Body of pancreas (tissue), 4 donors: ENCODE results near the gene KPNA6. TPM values are rescaled to one million over a fixed set of nuclear protein-coding genes. Genes with fewer than 3 reads are reported as not detected.
"Not testable (repeated sequence)": the region's sequence is repeated elsewhere in the genome, so short reads cannot be mapped to it uniquely, and the experiment has no call there.

Source experiments
- ATAC-seq: fragments of 150-250 bp; one replicate; pipeline ENCODE4 v1.9.1; 2016
- DNase-seq, 4 donors: peaks; one replicate each; pipeline ENCODE4 v3.0.0-alpha.2; 2019
- H3K27ac ChIP-seq, 4 donors: fragments of 200-600 bp; sonication (generic); 1 replicate in 3 of 4; 2 replicates in 1 of 4; pipeline versions ENCODE4 v1.5.1 to v1.6.1; 2016 to 2019; ENCODE audit warnings: mild to moderate bottlenecking in 1 of 4, mixed read lengths in 1 of 4, moderate library complexity in 1 of 4
- H3K27me3 ChIP-seq, 2 donors: fragments of 200-600 bp; sonication (generic); one replicate each; pipeline ENCODE4 v1.6.0; 2016; ENCODE audit warnings: mild to moderate bottlenecking in 1 of 2
- H3K36me3 ChIP-seq, 2 donors: fragments of 200-600 bp; sonication (generic); replicated peaks in 1 of 2; 2 replicates each; pipeline ENCODE4 v1.5.1; 2016; ENCODE audit warnings: low read depth in 2 of 2; ENCODE audit not compliant: insufficient read depth in 1 of 2
- H3K4me1 ChIP-seq: fragments of 200-600 bp; sonication (generic); one replicate; pipeline ENCODE4 v1.6.0; 2016
- H3K4me3 ChIP-seq, 2 donors: fragments of 200-600 bp; sonication (generic); 1 replicate in 1 of 2; 2 replicates in 1 of 2; pipeline ENCODE4 v1.5.1; 2016 to 2019
- H3K9me3 ChIP-seq, 3 donors: fragments of 200-600 bp; sonication (generic); 1 replicate in 2 of 3; 2 replicates in 1 of 3; pipeline ENCODE4 v1.5.1; 2016
- CTCF ChIP-seq, 7 experiments: fragments of 450-650 bp in 4 of 7; fragments of 200-600 bp in 3 of 7; sonication (generic) in 3 of 7; IDR thresholded peaks; one replicate each; pipeline ENCODE4 v1.5.1; 2016 to 2019; ENCODE audit warnings: antibody characterized with exemption in 7 of 7
- POLR2A ChIP-seq, 3 donors: fragments of 450-650 bp; IDR thresholded peaks; one replicate each; pipeline ENCODE4 v1.6.1; 2016; ENCODE audit warnings: antibody characterized with exemption in 3 of 3, mild to moderate bottlenecking in 2 of 3
- WGBS, 2 donors: methylation state at CpG; one replicate each; pipeline ENCODE4 v1.1.5; 2017; 5-methylcytosine and 5-hydroxymethylcytosine counted together
- intact Hi-C: fragments of 100-400 bp; cut with DNase I; formaldehyde crosslinking; loops from one replicate; pipeline ENCODE4 v1.15.1; 2023
- total RNA-seq, 2 donors: library from RNA; depleted of rRNA; stranded (reverse); fragments of >200 nt; gene quantifications; one replicate each; pipeline ENCODE4 v1.1.0, GENCODE V29; 2016

KPNA6 gene
- total RNA-seq, 2 donors from 2014 or later, result 15.8 to 20.5 TPM

- H3K9me3 ChIP-seq, result no peaks in the 10 kb centered on the region
- intact Hi-C loops, result no loop called here
- peaks cover 14% of the 10 kb centered on the region for H3K4me1 ChIP-seq
- 30 to 56% methylated on average over 17 to 26 of the region's 28 CpGs for WGBS, 2 donors
- peaks cover 0 to 2% of the 10 kb centered on the region in 2 donors for H3K36me3 ChIP-seq
- H3K4me3 ChIP-seq, result peak overlapping the region; percentile 61 to 77
- no peaks in the 10 kb centered on the region for H3K27me3 ChIP-seq
- peak; percentile 18 for ATAC-seq
- no peak for DNase-seq
- peak overlapping the region; percentile 75 to 93 (median 91) for H3K27ac ChIP-seq
- TF ChIP-seq CTCF (IDR thresholded peaks at IDR 0.05) (peak in 3 of 7 experiments; percentile 9 to 29 (median 16)), POLR2A (IDR thresholded peaks at IDR 0.05) (no peak)
Measured at GRCh38 chr1:32073299-32074229, 34.3 kb upstream of the KPNA6 start.

- Histone ChIP-seq H3K27me3 (no peaks in the 10 kb centered on the region), H3K4me1 (peaks cover 14% of the 10 kb centered on the region), H3K36me3 (peaks cover 0 to 2% of the 10 kb centered on the region in 2 donors), H3K4me3 (no peak overlapping the region), H3K27ac (no peak overlapping the region), H3K9me3 (no peaks in the 10 kb centered on the region)
- DNase-seq (no peak), ATAC-seq (no peak)
- intact Hi-C loops, result no loop called here
- 87 to 92% methylated on average over 5 to 9 of the region's 9 CpGs for WGBS, 2 donors
- TF ChIP-seq CTCF (IDR thresholded peaks at IDR 0.05), result no peak
- TF ChIP-seq POLR2A (IDR thresholded peaks at IDR 0.05), result no peak
Measured at GRCh38 chr1:32074841-32075240, 33.0 kb upstream of the KPNA6 start.

GRCh38 chr1:32077451-32077850, 30.4 kb upstream of the KPNA6 start:
- Histone ChIP-seq H3K27me3 (no peaks in the 10 kb centered on the region), H3K4me1 (peaks cover 7% of the 10 kb centered on the region), H3K4me3 (no peak overlapping the region), H3K9me3 (no peaks in the 10 kb centered on the region), H3K36me3 (peaks cover 0 to 2% of the 10 kb centered on the region in 2 donors), H3K27ac (no peak overlapping the region)
- no peak for DNase-seq
- intact Hi-C loops, result no loop called here
- WGBS, 2 donors, result 66 to 75% methylated on average over 3 of the region's 3 CpGs
- no peak for TF ChIP-seq POLR2A (IDR thresholded peaks at IDR 0.05)
- TF ChIP-seq CTCF (IDR thresholded peaks at IDR 0.05), result no peak
- ATAC-seq, result no peak

- Histone ChIP-seq H3K4me3 (no peak overlapping the region), H3K36me3 (no peaks in the 10 kb centered on the region), H3K27me3 (no peaks in the 10 kb centered on the region), H3K27ac (no peak overlapping the region), H3K4me1 (no peaks in the 10 kb centered on the region), H3K9me3 (no peaks in the 10 kb centered on the region)
- intact Hi-C loops, result no loop called here
- no peak for TF ChIP-seq CTCF (IDR thresholded peaks at IDR 0.05)
- no peak for TF ChIP-seq POLR2A (IDR thresholded peaks at IDR 0.05)
- 69 to 80% methylated on average over 1 of the region's 1 CpG for WGBS, 2 donors
- DNase-seq (no peak), ATAC-seq (no peak)
Measured at GRCh38 chr1:32082022-32082421, 25.8 kb upstream of the KPNA6 start.

GRCh38 chr1:32086381-32086780, 21.5 kb upstream of the KPNA6 start:
- H3K27me3 ChIP-seq, H3K4me3 ChIP-seq, ATAC-seq, H3K27ac ChIP-seq, H3K36me3 ChIP-seq, intact Hi-C loops, H3K9me3 ChIP-seq, H3K4me1 ChIP-seq, DNase-seq: not testable (repeated sequence)
- 96% methylated on average over 2 of the region's 2 CpGs; no CpG with 5 or more reads in 1 of the 2 donors for WGBS, 2 donors
